Cortex of kidney (tissue), 1 donor: ENCODE results near the gene AK9.
"Not testable (repeated sequence)": the region's sequence is repeated elsewhere in the genome, so short reads cannot be mapped to it uniquely, and the experiment has no call there.

ENCODE experiments used
- DNase-seq: peaks from one replicate; lab custom pipeline; 2025; lab: John Stamatoyannopoulos, UW

The AK9 gene

DNA sequence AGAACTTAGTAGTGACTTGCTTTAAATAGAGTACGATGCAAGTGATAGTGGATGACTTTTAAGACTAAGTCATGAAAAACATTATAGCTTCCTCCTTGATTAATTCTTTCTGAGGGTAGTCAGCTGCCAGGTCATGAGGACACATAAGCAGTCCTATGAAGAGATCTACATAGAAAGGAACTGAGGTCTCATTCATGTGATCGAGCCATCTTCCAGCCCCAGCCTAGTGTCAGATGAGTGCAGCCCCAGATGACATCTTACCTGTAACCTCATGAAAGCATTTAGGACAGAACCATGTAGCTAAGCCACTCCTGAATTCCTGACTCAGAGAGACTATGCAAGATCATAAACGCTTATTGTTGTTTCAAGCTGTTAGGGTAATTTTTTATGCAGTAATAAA, 67.7 kb downstream of the AK9 start:
- no peak for DNase-seq

DNA sequence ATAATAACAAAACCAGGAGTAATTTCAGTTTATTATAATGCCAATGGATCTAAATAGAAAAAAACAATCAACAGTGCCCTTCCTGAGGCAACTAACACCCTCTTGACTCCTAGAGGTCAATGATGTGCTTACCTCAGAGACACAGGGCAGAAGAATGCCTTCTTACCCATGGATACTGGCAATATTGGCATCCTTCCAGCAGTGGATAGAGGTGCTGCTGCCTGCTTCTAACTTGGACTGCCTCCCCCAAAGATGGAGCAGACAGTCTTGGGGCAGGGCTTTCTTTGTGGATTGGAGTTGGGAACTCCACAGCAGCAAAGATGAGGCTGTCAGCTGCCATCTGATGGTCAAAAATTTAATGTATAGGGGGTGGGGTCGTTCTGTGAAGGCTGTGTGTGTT, 78.7 kb downstream of the AK9 start:
- no peak for DNase-seq

GRCh38 chr6:109611502-109611901, 79.5 kb downstream of the AK9 start:
- no peak for DNase-seq

GRCh38 chr6:109610590-109610989, 80.4 kb downstream of the AK9 start:
- DNase-seq, result no peak

GRCh38 chr6:109609737-109610136, 81.3 kb downstream of the AK9 start:
- no peak for DNase-seq

- no peak for DNase-seq
Observed at GRCh38 chr6:109606359-109606758, 84.6 kb downstream of the AK9 start.

GRCh38 chr6:109595998-109596397, 95.0 kb downstream of the AK9 start:
- DNase-seq, result no peak

DNA sequence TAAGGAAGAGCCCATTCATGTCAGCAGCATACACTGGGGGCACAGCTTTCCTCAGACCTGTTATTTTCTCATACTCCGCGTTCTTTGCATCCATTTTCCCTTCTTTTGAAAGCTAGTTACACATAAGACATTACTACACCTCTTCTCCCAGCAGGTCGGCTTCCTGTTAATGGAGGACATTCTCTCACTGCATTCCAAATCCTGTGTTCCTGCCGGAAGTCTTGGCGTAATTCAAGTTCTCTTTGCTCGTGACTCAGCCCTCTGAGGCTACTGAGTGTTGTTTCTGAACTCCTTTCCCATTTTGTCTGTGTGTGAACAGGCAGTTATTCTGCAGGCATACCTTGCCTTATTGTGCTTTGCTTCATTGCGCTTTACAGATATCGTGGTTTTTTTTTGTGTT, 110.5 kb downstream of the AK9 start:
- no peak for DNase-seq

DNA sequence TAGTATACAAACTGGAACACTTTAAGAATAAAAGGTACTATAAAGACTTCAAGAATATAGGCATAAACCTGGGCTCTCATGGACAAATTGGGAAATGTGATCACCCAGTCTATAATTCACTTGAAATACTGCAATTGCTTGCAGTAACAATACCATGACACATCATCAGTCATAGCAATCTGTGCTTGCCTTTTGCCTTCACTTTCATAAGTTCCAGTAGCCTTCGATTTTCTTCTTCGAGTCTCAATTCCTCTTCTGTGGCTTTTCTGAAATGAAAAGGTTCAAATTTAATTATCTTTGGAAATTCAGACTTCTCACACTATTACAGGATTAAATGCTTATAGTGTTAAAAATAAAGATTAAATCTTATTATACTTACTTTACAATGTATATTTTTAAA, 111.6 kb downstream of the AK9 start:
- no peak for DNase-seq

- DNase-seq, result not testable (repeated sequence)
Observed at GRCh38 chr6:109569901-109570300, 121.1 kb downstream of the AK9 start.

- no peak for DNase-seq
Observed at GRCh38 chr6:109561844-109562243, 129.2 kb downstream of the AK9 start.

GRCh38 chr6:109531446-109531845, 159.6 kb downstream of the AK9 start:
- DNase-seq, result no peak

- DNase-seq, result no peak
Observed at GRCh38 chr6:109527989-109528388, 163.0 kb downstream of the AK9 start.

GRCh38 chr6:109526905-109527628, 163.9 kb downstream of the AK9 start:
- no peak for DNase-seq

DNA sequence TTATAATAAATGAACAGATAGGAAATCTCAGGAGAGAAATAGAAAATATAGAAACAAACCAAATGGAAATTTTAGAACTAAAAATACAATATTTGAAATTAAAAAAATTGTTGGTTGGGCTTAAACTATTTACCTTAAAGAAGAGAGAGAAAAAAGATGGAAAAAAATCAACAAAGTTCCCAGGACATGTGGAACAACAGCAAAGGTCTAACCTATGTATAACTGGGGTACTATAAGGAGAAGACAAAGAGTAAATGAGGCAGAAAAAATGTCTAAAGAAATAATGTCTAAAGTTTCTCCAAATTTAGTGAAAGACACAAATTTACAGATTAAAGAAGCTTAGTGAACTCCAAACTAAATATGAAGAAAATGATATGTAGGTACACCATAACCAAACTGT, 166.9 kb downstream of the AK9 start:
- DNase-seq, result no peak

GRCh38 chr6:109523478-109523877, 167.5 kb downstream of the AK9 start:
- no peak for DNase-seq

DNA sequence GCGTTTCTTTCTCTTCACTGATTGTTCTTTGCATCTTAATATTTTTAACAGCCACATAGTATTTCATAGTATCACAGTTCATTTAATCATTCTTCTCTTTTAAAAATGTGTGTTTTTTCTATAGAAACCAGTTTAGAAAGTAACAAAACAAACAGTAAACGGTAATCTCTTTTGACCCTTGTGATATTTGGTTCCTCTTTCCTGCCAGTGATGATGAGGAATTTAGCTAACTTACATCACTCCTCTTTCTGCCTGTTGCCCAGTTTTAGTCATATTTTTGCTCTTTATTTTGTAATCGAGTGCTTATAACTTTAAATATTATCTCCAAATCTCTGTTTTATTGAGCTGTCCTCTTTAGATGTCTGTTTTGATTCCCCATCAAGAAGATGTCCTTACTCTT, 169.9 kb downstream of the AK9 start:
- no peak for DNase-seq

DNA sequence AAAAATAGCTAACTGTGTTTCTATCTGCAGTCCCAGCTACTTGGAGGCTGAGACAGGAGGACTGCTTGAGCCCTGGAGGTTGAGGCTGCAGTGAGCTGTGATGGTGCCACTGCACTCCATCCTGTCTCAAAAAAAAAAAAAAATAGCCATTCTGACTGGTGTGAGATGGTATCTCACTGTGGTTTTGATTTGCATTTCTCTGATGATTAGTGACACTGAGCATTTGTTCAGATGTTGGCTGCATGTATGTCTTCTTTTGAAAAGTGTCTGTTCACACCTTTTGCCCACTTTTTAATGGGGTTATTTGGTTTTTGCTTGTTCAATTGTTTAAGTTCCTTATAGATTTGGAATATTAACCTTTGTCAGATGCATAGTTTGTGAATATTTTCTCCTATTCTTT, 171.4 kb downstream of the AK9 start:
- not testable (repeated sequence) for DNase-seq

DNA sequence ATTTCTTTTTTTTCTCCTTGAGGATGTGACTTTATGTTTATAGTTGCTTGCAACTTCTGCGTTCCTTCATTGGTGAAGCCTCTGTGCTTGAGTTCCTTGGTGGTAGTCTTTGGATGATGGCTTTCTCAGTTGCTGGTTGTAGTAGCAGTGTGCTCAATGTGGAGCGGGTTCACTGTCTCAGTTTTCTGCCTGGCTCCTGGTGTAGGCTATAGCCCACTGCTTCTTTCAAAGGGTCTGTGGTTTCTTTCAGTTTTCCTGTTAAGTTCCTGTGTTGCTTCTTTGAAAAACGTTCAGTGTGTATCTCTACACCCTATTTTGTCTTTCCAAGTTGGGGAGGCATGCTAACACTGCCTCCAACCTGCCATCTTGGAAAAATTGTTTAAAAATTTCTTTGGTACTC, 174.1 kb downstream of the AK9 start:
- DNase-seq, result no peak

GRCh38 chr6:109515781-109516409, 175.1 kb downstream of the AK9 start:
- DNase-seq, result no peak

DNA sequence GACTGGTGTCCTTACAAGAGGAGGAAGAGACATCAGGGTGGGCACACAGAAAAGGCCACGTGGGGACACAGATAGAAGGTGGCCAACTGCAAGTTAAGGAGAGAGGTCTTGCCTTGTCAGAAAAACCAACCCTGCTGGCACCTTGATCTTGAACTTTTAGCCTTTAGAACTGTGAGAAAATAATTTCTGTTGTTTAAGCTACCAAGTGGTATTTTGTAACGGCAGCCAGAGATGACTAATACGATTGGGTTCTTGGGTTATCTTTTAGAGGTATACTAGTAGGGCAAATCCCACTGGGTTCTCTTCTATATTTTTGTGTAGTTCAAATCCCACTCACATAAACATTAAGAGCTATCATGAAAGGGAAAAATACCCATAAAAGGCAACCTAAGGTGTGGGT, 176.1 kb downstream of the AK9 start:
- DNase-seq, result no peak

DNA sequence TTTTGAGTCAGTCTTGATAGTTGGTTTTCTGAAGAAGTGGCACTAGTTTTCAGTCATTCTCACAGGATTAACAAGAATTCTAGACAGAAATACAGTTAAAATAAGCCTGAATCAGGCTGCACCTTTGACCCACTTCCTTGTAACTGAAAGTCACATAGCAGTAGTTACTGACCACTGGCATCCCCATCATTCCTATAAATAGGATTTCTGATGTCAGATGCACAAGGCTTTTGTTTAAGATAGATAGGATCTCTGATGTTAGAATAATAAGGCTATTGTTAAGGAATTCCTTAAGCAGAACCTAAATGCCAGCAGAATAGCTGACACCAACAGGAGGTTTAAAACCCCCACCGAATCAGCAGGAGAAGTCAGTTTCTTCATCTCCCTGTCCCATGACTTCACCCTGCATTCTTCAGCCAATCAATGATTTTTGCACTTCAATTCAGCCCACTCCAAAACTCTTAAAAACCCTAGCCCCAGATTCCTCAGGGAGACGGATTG, 177.4 kb downstream of the AK9 start:
- DNase-seq, result no peak

- DNase-seq, result no peak
Observed at GRCh38 chr6:109512271-109512817, 178.7 kb downstream of the AK9 start.
